GM19351 (cell line): ENCODE results near the gene TLE4.

ENCODE experiments used
- ATAC-seq: cut with Tn5 transposase; IDR thresholded peaks from one replicate; pipeline ENCODE4 v1.9.1; 2021; ENCODE audit warnings: mild to moderate bottlenecking, moderate library complexity; ENCODE audit not compliant: unreplicated experiment

Gene TLE4

GRCh38 chr9:79765466-79765865 is 193.7 kb downstream of the TLE4 start:
- no peak for ATAC-seq

- no peak for ATAC-seq
Measured at GRCh38 chr9:79766091-79766490, 194.3 kb downstream of the TLE4 start.

GRCh38 chr9:79768194-79768593 is 196.4 kb downstream of the TLE4 start:
- no peak for ATAC-seq

GRCh38 chr9:79769476-79770275 is 197.9 kb downstream of the TLE4 start:
- ATAC-seq: no peak

- no peak for ATAC-seq
Measured at GRCh38 chr9:79774356-79774755, 202.6 kb downstream of the TLE4 start.
